Activated CD8-positive, alpha-beta memory T cell treated with anti-CD3 and anti-CD28 coated beads, Interleukin-2, amount 50 U/mL, for 4 hours (primary cell): ENCODE measurements around the gene LYPD6B.
A peak's percentile ranks its signal among the peaks of the same experiment; 100 is the strongest.

ENCODE experiments used
- DNase-seq: peaks from one replicate; pipeline ENCODE4 v3.0.0-alpha.2; 2020

The LYPD6B gene

GRCh38 chr2:149015501-149015900, 23.0 kb upstream of the LYPD6B start:
- DNase-seq, result no peak

- no peak for DNase-seq
Observed at GRCh38 chr2:149015926-149016563, 22.5 kb upstream of the LYPD6B start.

GRCh38 chr2:149017116-149017985, 21.1 kb upstream of the LYPD6B start:
- peak; percentile 72 for DNase-seq

GRCh38 chr2:149018981-149019380, 19.5 kb upstream of the LYPD6B start:
- DNase-seq, result no peak

GRCh38 chr2:149019768-149020167, 18.7 kb upstream of the LYPD6B start:
- no peak for DNase-seq

- no peak for DNase-seq
Observed at GRCh38 chr2:149020432-149020851, 18.1 kb upstream of the LYPD6B start.

GRCh38 chr2:149021271-149021719, 17.2 kb upstream of the LYPD6B start:
- no peak for DNase-seq

- no peak for DNase-seq
Observed at GRCh38 chr2:149021761-149022160, 16.7 kb upstream of the LYPD6B start.

- DNase-seq, result no peak
Observed at GRCh38 chr2:149023091-149023490, 15.4 kb upstream of the LYPD6B start.

GRCh38 chr2:149027590-149028250, 10.8 kb upstream of the LYPD6B start:
- DNase-seq, result no peak

GRCh38 chr2:149028377-149028776, 10.1 kb upstream of the LYPD6B start:
- DNase-seq, result no peak

- DNase-seq, result no peak
Observed at GRCh38 chr2:149028891-149029290, 9.6 kb upstream of the LYPD6B start.

- DNase-seq, result no peak
Observed at GRCh38 chr2:149029307-149029965, 9.1 kb upstream of the LYPD6B start.

GRCh38 chr2:149031396-149031795, 7.1 kb upstream of the LYPD6B start:
- no peak for DNase-seq

- DNase-seq, result no peak
Observed at GRCh38 chr2:149033716-149034115, 4.8 kb upstream of the LYPD6B start.

- DNase-seq, result no peak
Observed at GRCh38 chr2:149034406-149034805, 4.1 kb upstream of the LYPD6B start.

GRCh38 chr2:149036507-149037293, 1.8 kb upstream of the LYPD6B start:
- no peak for DNase-seq

- DNase-seq, result no peak
Observed at GRCh38 chr2:149037851-149038250, 648 bp upstream of the LYPD6B start.

GRCh38 chr2:149039213-149039724, 770 bp downstream of the LYPD6B start:
- DNase-seq, result no peak

GRCh38 chr2:149040451-149040850, 2.0 kb downstream of the LYPD6B start:
- peak; percentile 43 for DNase-seq

GRCh38 chr2:149041482-149041881, 3.0 kb downstream of the LYPD6B start:
- no peak for DNase-seq

- no peak for DNase-seq
Observed at GRCh38 chr2:149042881-149043280, 4.4 kb downstream of the LYPD6B start.
